K562 (cell line): ENCODE measurements around the gene FGR. TPM values are rescaled to one million over a fixed set of nuclear protein-coding genes. Genes with fewer than 3 reads are reported as not detected.

Experiments used
- EP300 ChIP-seq: IDR thresholded peaks from 2 replicates; pipeline ENCODE4 v1.6.1; 2012; ENCODE audit warnings: low read length, improper control_type of control experiment
- ETV6 ChIP-seq, 3 experiments: fragments of 150-350 bp in 1 of 3; sonication (generic) in 1 of 3; formaldehyde crosslinking in 1 of 3; IDR thresholded peaks; 2 replicates each; pipeline versions ENCODE4 v1.6.1 to v1.8.0; 2014 to 2022; ENCODE audit warnings: borderline replicate concordance in 2 of 3, low read depth in 2 of 3, antibody characterized with exemption in 1 of 3, low read length in 1 of 3, mild to moderate bottlenecking in 1 of 3, missing genetic modification reagents in 1 of 3
- FIP1L1 ChIP-seq: fragments of 200-400 bp; formaldehyde crosslinking; IDR thresholded peaks from 2 replicates; pipeline ENCODE4 v1.6.1; 2018; ENCODE audit warnings: mild to moderate bottlenecking, low read depth, low read length; ENCODE audit not compliant: poor library complexity, severe bottlenecking
- FOXJ3 ChIP-seq: sonication (generic); formaldehyde crosslinking; IDR thresholded peaks from 2 replicates; pipeline ENCODE4 v1.4.0; 2020; ENCODE audit warnings: mild to moderate bottlenecking, missing genetic modification reagents
- HDAC1 ChIP-seq, 2 experiments: fragments of 450-650 bp; IDR thresholded peaks; 2 replicates each; pipeline ENCODE4 v1.6.1; 2016 to 2017; ENCODE audit warnings: inconsistent platforms in 1 of 2, mild to moderate bottlenecking in 1 of 2, moderate library complexity in 1 of 2
- HNRNPL ChIP-seq: fragments of 200-400 bp; formaldehyde crosslinking; IDR thresholded peaks from 2 replicates; pipeline ENCODE4 v1.6.1; 2017; ENCODE audit warnings: low read depth, mild to moderate bottlenecking, low read length
- KDM5B ChIP-seq: fragments of 200-600 bp; sonication (generic); IDR thresholded peaks from 2 replicates; pipeline ENCODE4 v1.6.1; 2012; ENCODE audit warnings: low read depth, mild to moderate bottlenecking, moderate library complexity, low read length, control low read depth, inconsistent platforms; ENCODE audit not compliant: insufficient replicate concordance
- POLR2G ChIP-seq: fragments of 200-400 bp; formaldehyde crosslinking; IDR thresholded peaks from 2 replicates; pipeline ENCODE4 v1.6.1; 2017; ENCODE audit warnings: low read depth, mild to moderate bottlenecking, antibody characterized with exemption, low read length, moderate library complexity
- RCOR1 ChIP-seq, 2 experiments: IDR thresholded peaks; 2 replicates each; pipeline ENCODE4 v1.6.1; 2012; ENCODE audit warnings: low read depth in 2 of 2, low read length in 2 of 2, borderline replicate concordance in 1 of 2, improper control_type of control experiment in 1 of 2
- TAL1 ChIP-seq: fragments of 450-650 bp; IDR thresholded peaks from 2 replicates; pipeline ENCODE4 v1.6.1; 2016; ENCODE audit warnings: mild to moderate bottlenecking
- TEAD1 ChIP-seq, 2 experiments: fragments of 450-650 bp in 1 of 2; sonication (generic) in 1 of 2; formaldehyde crosslinking; IDR thresholded peaks; 2 replicates each; pipeline versions ENCODE4 v1.4.0 to v1.8.0; 2020 to 2022; ENCODE audit warnings: mild to moderate bottlenecking in 2 of 2, missing genetic modification reagents in 1 of 2
- YY1 ChIP-seq, 3 experiments: IDR thresholded peaks; 2 replicates each; pipeline ENCODE4 v1.6.1; 2011; ENCODE audit warnings: low read length in 2 of 3, mild to moderate bottlenecking in 2 of 3, moderate library complexity in 2 of 3, borderline replicate concordance in 1 of 3, control low read depth in 1 of 3, low read depth in 1 of 3; ENCODE audit not compliant: insufficient read depth in 3 of 3, insufficient replicate concordance in 2 of 3, control insufficient read depth in 1 of 3, insufficient read length in 1 of 3; ENCODE audit errors: extremely low read depth in 1 of 3
- ZC3H8 ChIP-seq: fragments of 450-650 bp; IDR thresholded peaks from 2 replicates; pipeline ENCODE4 v1.6.1; 2017
- ZKSCAN1 ChIP-seq: fragments of 150-350 bp; IDR thresholded peaks from 2 replicates; pipeline ENCODE4 v1.6.1; 2016; ENCODE audit warnings: low read depth, low read length
- ZNF143 ChIP-seq: sonication (generic); formaldehyde crosslinking; IDR thresholded peaks from 2 replicates; pipeline ENCODE4 v1.9.0; 2022; ENCODE audit warnings: mild to moderate bottlenecking, missing genetic modification reagents
- ZNF175 ChIP-seq: fragments of 200-800 bp; sonication (Bioruptor generic); IDR thresholded peaks from 2 replicates; pipeline ENCODE4 v1.6.1; 2016; ENCODE audit warnings: low read depth, mild to moderate bottlenecking, missing genetic modification characterization, missing compliant biosample characterization
- ZNF316 ChIP-seq: fragments of 450-650 bp; IDR thresholded peaks from 2 replicates; pipeline ENCODE4 v1.6.1; 2016
- polyA plus RNA-seq, 8 experiments: library from polyadenylated mRNA; depleted of rRNA in 4 of 8; stranded (reverse) in 5 of 8; unstranded in 3 of 8; fragments of >200 nt; fragmentation: Nextera tagmentation in 2 of 8; fragmentation: Illumina TruSeq in 1 of 8; extraction: Ambion mirVana in 2 of 8; extraction: Trizol in 1 of 8; gene quantifications; 2 replicates each; pipeline versions ENCODE4 v1.2.1 to v1.2.3, GENCODE V29; 2011 to 2014; ENCODE audit warnings: inconsistent platforms in 1 of 8, missing spikeins in 1 of 8
- total RNA-seq, 7 experiments: library from RNA; depleted of rRNA in 6 of 7; stranded (reverse); fragments of >200 nt in 6 of 7; fragmentation: Illumina TruSeq in 2 of 7; extraction: Trizol in 2 of 7; gene quantifications; 2 replicates each; pipeline versions ENCODE4 v1.2.1 to v1.2.3, GENCODE V29; 2011 to 2021; ENCODE audit warnings: low replicate concordance in 1 of 7
- TF ChIP-seq, protein P1 (sequence below): sonication (generic); formaldehyde crosslinking; IDR thresholded peaks from 2 replicates; pipeline ENCODE4 v1.8.1; 2023; ENCODE audit warnings: mild to moderate bottlenecking, missing genetic modification reagents, moderate library complexity
- TF ChIP-seq, protein P2 (sequence below): sonication (generic); formaldehyde crosslinking; IDR thresholded peaks from 2 replicates; pipeline ENCODE4 v1.8.0; 2022; ENCODE audit warnings: mild to moderate bottlenecking, missing genetic modification reagents
- TF ChIP-seq, protein P3 (sequence below): fragments of 150-350 bp; IDR thresholded peaks from 2 replicates; pipeline ENCODE4 v1.6.1; 2014; ENCODE audit warnings: low read depth, mild to moderate bottlenecking, low read length, borderline replicate concordance

Gene FGR
- total and polyA plus RNA-seq, 9 of the 15 experiments (the other 6 are each of a cell fraction or from before 2014, with no cell fraction given): 0.04 to 0.11 TPM; not detected in 7

DNA sequence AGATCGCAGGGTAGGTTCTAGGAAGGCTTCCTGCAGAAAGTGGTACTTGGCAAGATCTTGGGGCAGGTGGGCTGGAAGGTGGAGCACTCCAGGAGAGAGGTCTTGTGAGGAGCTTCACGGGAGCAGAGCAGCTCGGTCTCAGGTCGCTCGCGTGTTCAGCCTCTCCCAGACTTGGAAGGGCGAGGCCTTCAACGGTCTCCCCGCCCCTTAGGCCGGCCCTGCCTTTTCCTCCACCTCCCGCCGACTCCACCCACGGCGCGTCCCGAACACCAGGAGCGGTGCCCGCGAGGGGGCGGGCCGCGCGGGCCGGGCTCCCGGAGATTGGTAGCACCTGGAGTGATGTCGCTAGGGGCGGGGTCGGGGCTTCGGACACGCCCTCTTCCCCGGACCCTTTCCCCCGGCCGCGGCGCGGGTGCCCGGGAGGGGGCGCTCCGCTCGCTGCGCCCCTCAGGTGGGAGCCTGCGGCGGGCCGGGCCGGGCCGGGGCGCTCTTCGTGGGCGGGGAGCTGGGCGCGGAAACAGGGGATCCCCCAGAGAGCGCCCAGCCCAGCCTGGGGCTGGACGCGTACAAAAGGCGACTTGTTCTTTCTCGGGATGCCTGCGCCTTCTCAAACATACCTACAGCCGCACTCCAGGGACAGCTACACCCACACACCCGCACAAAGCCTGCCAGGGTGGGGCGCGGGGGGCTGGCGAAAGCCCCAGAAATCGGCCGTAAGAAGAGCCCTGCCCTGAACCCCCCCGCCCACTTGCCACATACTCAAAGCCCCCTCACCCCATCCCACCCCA lies 66.5 kb downstream of the FGR start (continued):
- TF ChIP-seq ETV6 (IDR thresholded peaks at IDR 0.05; ENCODE audit: borderline replicate concordance in 1 of 2, low read depth in 2 of 2, low read length in 1 of 2) (no peak), ETV6 (CRISPR knock-in tag; IDR thresholded peaks at IDR 0.05; ENCODE audit: borderline replicate concordance) (no peak), EP300 (0 out of 2 replicates have a peak, but pooled peaks have one; percentile 37), ZKSCAN1 (0 out of 2 replicates have a peak, but pooled peaks have one; percentile 13), POLR2G (peak; percentile 63), ZC3H8 (no peak), KDM5B (peak; percentile 31), RCOR1 (IDR thresholded peaks at IDR 0.05; ENCODE audit: borderline replicate concordance in 1 of 2, low read depth in 2 of 2, low read length in 2 of 2) (peak in 1 of 2 experiments; percentile 53; a peak in 2 of 4 replicates), HNRNPL (peak; percentile 89), TEAD1 (CRISPR knock-in tag; IDR thresholded peaks at IDR 0.05) (peak in 1 of 2 experiments; percentile 77; a peak in 2 of 4 replicates), FOXJ3 (CRISPR knock-in tag) (no peak), TAL1 (no peak), ZNF175 (CRISPR knock-in tag) (no peak), ZNF316 (peak; percentile 75), YY1 (IDR thresholded peaks at IDR 0.05; ENCODE audit: borderline replicate concordance in 1 of 3, control insufficient read depth in 1 of 3, extremely low read depth in 1 of 3, insufficient read depth in 3 of 3, insufficient read length in 1 of 3, insufficient replicate concordance in 2 of 3, low read depth in 1 of 3, low read length in 2 of 3) (peak in 1 of 3 experiments; percentile 51), FIP1L1 (peak; percentile 56), HDAC1 (IDR thresholded peaks at IDR 0.05) (0 out of 4 replicates have a peak, but pooled peaks of 1 of the 2 experiments have one; percentile 43), ZNF143 (CRISPR knock-in tag) (0 out of 2 replicates have a peak, but pooled peaks have one; percentile 48)
- TF ChIP-seq, protein P1, sequence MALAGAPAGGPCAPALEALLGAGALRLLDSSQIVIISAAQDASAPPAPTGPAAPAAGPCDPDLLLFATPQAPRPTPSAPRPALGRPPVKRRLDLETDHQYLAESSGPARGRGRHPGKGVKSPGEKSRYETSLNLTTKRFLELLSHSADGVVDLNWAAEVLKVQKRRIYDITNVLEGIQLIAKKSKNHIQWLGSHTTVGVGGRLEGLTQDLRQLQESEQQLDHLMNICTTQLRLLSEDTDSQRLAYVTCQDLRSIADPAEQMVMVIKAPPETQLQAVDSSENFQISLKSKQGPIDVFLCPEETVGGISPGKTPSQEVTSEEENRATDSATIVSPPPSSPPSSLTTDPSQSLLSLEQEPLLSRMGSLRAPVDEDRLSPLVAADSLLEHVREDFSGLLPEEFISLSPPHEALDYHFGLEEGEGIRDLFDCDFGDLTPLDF (CRISPR knock-in tag): peak; percentile 57; the same call in 1 of the 2 replicates
- TF ChIP-seq, protein P2, sequence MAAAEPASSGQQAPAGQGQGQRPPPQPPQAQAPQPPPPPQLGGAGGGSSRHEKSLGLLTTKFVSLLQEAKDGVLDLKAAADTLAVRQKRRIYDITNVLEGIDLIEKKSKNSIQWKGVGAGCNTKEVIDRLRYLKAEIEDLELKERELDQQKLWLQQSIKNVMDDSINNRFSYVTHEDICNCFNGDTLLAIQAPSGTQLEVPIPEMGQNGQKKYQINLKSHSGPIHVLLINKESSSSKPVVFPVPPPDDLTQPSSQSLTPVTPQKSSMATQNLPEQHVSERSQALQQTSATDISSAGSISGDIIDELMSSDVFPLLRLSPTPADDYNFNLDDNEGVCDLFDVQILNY: no peak
- TF ChIP-seq, protein P3, sequence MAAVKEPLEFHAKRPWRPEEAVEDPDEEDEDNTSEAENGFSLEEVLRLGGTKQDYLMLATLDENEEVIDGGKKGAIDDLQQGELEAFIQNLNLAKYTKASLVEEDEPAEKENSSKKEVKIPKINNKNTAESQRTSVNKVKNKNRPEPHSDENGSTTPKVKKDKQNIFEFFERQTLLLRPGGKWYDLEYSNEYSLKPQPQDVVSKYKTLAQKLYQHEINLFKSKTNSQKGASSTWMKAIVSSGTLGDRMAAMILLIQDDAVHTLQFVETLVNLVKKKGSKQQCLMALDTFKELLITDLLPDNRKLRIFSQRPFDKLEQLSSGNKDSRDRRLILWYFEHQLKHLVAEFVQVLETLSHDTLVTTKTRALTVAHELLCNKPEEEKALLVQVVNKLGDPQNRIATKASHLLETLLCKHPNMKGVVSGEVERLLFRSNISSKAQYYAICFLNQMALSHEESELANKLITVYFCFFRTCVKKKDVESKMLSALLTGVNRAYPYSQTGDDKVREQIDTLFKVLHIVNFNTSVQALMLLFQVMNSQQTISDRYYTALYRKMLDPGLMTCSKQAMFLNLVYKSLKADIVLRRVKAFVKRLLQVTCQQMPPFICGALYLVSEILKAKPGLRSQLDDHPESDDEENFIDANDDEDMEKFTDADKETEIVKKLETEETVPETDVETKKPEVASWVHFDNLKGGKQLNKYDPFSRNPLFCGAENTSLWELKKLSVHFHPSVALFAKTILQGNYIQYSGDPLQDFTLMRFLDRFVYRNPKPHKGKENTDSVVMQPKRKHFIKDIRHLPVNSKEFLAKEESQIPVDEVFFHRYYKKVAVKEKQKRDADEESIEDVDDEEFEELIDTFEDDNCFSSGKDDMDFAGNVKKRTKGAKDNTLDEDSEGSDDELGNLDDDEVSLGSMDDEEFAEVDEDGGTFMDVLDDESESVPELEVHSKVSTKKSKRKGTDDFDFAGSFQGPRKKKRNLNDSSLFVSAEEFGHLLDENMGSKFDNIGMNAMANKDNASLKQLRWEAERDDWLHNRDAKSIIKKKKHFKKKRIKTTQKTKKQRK: no peak
